Esophagus squamous epithelium (tissue), 5 donors: Measurements from ENCODE around the gene ST8SIA1. TPM values are rescaled to one million over a fixed set of nuclear protein-coding genes. Genes with fewer than 3 reads are reported as not detected.

ENCODE experiments used
- DNase-seq: peaks from one replicate; lab custom pipeline; 2025; lab: John Stamatoyannopoulos, UW
- H3K27ac ChIP-seq, 4 donors: fragments of 200-600 bp; sonication (generic); one replicate each; pipeline ENCODE4 v1.5.1; 2016 to 2019; ENCODE audit warnings: mild to moderate bottlenecking in 1 of 4
- H3K27me3 ChIP-seq, 4 donors: fragments of 200-600 bp; sonication (generic); 1 replicate in 3 of 4; 2 replicates in 1 of 4; pipeline versions ENCODE4 v1.5.1 to v1.6.0; 2017 to 2021; ENCODE audit warnings: antibody characterized with exemption in 1 of 4
- H3K36me3 ChIP-seq, 3 donors: fragments of 200-600 bp; sonication (generic); one replicate each; pipeline ENCODE4 v1.5.1; 2016 to 2019
- H3K4me1 ChIP-seq, 3 donors: fragments of 200-600 bp; sonication (generic); one replicate each; pipeline ENCODE4 v1.5.1; 2017 to 2019
- H3K4me3 ChIP-seq, 4 donors: fragments of 200-600 bp; sonication (generic); 1 replicate in 3 of 4; 2 replicates in 1 of 4; pipeline ENCODE4 v1.5.1; 2016 to 2019; ENCODE audit warnings: mild to moderate bottlenecking in 2 of 4, moderate library complexity in 1 of 4
- H3K9me3 ChIP-seq, 3 donors: fragments of 200-600 bp; sonication (generic); one replicate each; pipeline ENCODE4 v1.5.1; 2016 to 2019
- POLR2A ChIP-seq, 4 donors: fragments of 450-650 bp; IDR thresholded peaks; one replicate each; pipeline ENCODE4 v1.6.1; 2017; ENCODE audit warnings: antibody characterized with exemption in 4 of 4, mild to moderate bottlenecking in 4 of 4, moderate library complexity in 3 of 4
- WGBS, 2 donors: methylation state at CpG; one replicate each; pipeline ENCODE4 v1.1.5; 2018; 5-methylcytosine and 5-hydroxymethylcytosine counted together
- intact Hi-C: fragments of 100-400 bp; cut with DNase I; formaldehyde crosslinking; loops from one replicate; pipeline ENCODE4 v1.15.0; 2022
- total RNA-seq, 4 donors: library from RNA; depleted of rRNA; stranded (reverse); fragments of >200 nt; gene quantifications; one replicate each; pipeline ENCODE4 v1.1.0, GENCODE V29; 2016
- TF ChIP-seq, protein P1 (sequence below), 6 experiments: fragments of 450-650 bp in 4 of 6; fragments of 200-600 bp in 2 of 6; sonication (generic) in 2 of 6; IDR thresholded peaks; one replicate each; pipeline ENCODE4 v1.5.1; 2016 to 2019; ENCODE audit warnings: antibody characterized with exemption in 6 of 6, mild to moderate bottlenecking in 4 of 6, moderate library complexity in 4 of 6
- donor health status: DM: yes; HTN: yes; CAD: no.

ST8SIA1 gene
- total RNA-seq, 4 donors from 2014 or later: 0.38 to 5.3 (median 1.0) TPM

- no peaks in the 10 kb centered on the region for H3K27me3 ChIP-seq
- TF ChIP-seq POLR2A (IDR thresholded peaks at IDR 0.05): no peak
- TF ChIP-seq, protein P1, sequence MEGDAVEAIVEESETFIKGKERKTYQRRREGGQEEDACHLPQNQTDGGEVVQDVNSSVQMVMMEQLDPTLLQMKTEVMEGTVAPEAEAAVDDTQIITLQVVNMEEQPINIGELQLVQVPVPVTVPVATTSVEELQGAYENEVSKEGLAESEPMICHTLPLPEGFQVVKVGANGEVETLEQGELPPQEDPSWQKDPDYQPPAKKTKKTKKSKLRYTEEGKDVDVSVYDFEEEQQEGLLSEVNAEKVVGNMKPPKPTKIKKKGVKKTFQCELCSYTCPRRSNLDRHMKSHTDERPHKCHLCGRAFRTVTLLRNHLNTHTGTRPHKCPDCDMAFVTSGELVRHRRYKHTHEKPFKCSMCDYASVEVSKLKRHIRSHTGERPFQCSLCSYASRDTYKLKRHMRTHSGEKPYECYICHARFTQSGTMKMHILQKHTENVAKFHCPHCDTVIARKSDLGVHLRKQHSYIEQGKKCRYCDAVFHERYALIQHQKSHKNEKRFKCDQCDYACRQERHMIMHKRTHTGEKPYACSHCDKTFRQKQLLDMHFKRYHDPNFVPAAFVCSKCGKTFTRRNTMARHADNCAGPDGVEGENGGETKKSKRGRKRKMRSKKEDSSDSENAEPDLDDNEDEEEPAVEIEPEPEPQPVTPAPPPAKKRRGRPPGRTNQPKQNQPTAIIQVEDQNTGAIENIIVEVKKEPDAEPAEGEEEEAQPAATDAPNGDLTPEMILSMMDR (IDR thresholded peaks at IDR 0.05): no peak
- peaks cover 0 to 33% (median 17%) of the 10 kb centered on the region in 3 donors for H3K4me1 ChIP-seq
- WGBS, 2 donors: 79 to 89% methylated on average over 3 of the region's 3 CpGs
- no peak overlapping the region for H3K27ac ChIP-seq
- no peak overlapping the region for H3K4me3 ChIP-seq
- DNase-seq: no peak
- no peaks in the 10 kb centered on the region for H3K9me3 ChIP-seq
- H3K36me3 ChIP-seq: no peaks in the 10 kb centered on the region
- intact Hi-C loops: no loop called here
Measured at GRCh38 chr12:22252057-22252456, 82.5 kb downstream of the ST8SIA1 start.

DNA sequence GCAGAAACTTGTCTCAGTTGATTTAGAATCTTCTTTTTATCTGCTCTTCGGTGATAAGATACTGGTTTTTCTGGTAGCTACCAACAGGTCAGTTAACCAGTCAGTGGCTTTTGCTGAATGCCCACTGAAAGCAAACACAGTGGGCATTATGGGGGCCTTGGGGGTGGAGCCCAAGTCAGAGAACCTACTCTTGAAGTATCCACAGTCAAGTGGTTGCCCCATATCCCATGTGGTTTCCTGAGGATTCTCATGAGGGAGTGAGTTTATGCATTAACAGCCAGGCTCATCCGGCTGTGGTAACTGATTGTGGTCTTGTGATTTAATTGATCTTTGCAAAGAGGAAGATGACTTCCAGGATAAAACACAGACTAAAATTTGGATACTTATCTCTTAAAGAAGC is 83.7 kb downstream of the ST8SIA1 start:
- no peaks in the 10 kb centered on the region for H3K27me3 ChIP-seq
- intact Hi-C loops: no loop called here
- H3K4me1 ChIP-seq: peaks cover 0 to 20% (median 14%) of the 10 kb centered on the region in 3 donors
- no peaks in the 10 kb centered on the region for H3K36me3 ChIP-seq
- no peaks in the 10 kb centered on the region for H3K9me3 ChIP-seq
- TF ChIP-seq, protein P1 (IDR thresholded peaks at IDR 0.05): no peak
- TF ChIP-seq POLR2A (IDR thresholded peaks at IDR 0.05): no peak
- WGBS, 2 donors: 75 to 78% methylated on average over 2 of the region's 2 CpGs
- no peak overlapping the region for H3K27ac ChIP-seq
- H3K4me3 ChIP-seq: no peak overlapping the region
- DNase-seq: no peak

- intact Hi-C loops: no loop called here
- 71 to 93% methylated on average over 3 of the region's 3 CpGs for WGBS, 2 donors
- H3K27me3 ChIP-seq: no peaks in the 10 kb centered on the region
- no peaks in the 10 kb centered on the region for H3K36me3 ChIP-seq
- no peak overlapping the region for H3K4me3 ChIP-seq
- TF ChIP-seq, protein P1 (IDR thresholded peaks at IDR 0.05): no peak
- no peak for TF ChIP-seq POLR2A (IDR thresholded peaks at IDR 0.05)
- H3K27ac ChIP-seq: no peak overlapping the region
- no peaks in the 10 kb centered on the region for H3K9me3 ChIP-seq
- no peaks in the 10 kb centered on the region for H3K4me1 ChIP-seq
- no peak for DNase-seq
Measured at GRCh38 chr12:22248571-22249115, 85.9 kb downstream of the ST8SIA1 start.

DNA sequence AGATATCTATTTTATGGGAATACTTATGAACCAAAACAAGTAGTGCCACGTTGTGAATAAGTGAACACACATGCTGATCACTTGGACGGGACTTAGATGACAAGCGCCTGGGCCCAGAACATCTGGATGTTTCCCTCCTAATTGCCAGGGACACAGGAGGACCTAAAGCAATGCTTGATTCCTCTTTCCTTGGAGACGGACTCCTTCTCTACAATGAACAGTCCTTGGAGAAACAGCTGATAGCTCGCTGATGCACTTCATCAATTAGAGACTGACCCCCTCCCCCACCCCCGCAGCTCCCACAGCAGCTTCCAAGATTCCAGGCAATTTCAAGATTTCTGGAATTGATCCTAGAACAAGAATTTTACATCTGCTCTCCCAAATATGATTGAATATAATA is 86.4 kb downstream of the ST8SIA1 start:
- TF ChIP-seq POLR2A (IDR thresholded peaks at IDR 0.05): no peak
- TF ChIP-seq, protein P1 (IDR thresholded peaks at IDR 0.05): no peak
- no peak overlapping the region for H3K4me3 ChIP-seq
- intact Hi-C loops: no loop called here
- WGBS, 2 donors: 78 to 80% methylated on average over 6 of the region's 6 CpGs
- H3K27me3 ChIP-seq: no peaks in the 10 kb centered on the region
- H3K27ac ChIP-seq: no peak overlapping the region
- H3K9me3 ChIP-seq: no peaks in the 10 kb centered on the region
- no peaks in the 10 kb centered on the region for H3K4me1 ChIP-seq
- no peaks in the 10 kb centered on the region for H3K36me3 ChIP-seq
- no peak for DNase-seq

DNA sequence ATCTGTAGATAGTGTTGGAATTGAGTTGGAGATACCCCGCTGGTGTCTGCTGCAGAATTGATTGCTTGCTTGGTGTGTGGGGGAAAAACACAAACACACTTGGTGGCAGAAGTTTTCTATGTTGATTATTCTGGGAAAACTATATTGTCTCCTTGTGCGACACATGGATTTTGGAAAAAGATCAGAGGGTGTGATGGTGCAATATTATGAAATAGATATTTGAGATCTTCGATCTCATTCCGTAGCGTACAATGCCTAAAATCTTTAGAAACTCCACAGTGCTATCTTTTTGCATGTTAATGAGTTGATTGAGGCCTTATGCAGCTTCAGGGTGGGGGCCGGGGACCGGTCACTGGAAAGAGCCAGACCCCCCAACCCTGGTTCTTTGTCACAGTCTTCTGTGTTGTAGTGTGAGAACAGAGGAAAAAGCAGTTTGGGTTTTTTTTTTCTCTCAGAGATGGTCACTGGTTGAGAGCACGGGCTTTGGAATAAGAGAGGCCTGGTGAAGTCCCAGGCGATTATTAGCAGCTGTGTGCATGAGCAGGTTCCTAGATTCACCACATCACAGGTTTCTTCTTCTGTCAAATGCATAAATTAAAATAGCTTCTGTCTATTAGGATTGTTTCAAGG is 88.2 kb downstream of the ST8SIA1 start:
- Histone ChIP-seq H3K9me3 (no peaks in the 10 kb centered on the region), H3K36me3 (no peaks in the 10 kb centered on the region), H3K27me3 (no peaks in the 10 kb centered on the region), H3K4me3 (no peak overlapping the region), H3K4me1 (no peaks in the 10 kb centered on the region), H3K27ac (no peak overlapping the region)
- TF ChIP-seq, protein P1 (IDR thresholded peaks at IDR 0.05): no peak
- TF ChIP-seq POLR2A (IDR thresholded peaks at IDR 0.05): no peak
- no peak for DNase-seq
- intact Hi-C loops: no loop called here
- WGBS, 2 donors: 83 to 93% methylated on average over 9 of the region's 9 CpGs
